GM12878 (cell line): Measurements from ENCODE around the gene SULT1C4. TPM values are rescaled to one million over a fixed set of nuclear protein-coding genes. Genes with fewer than 3 reads are reported as not detected.
A peak's percentile ranks its signal among the peaks of the same experiment; 100 is the strongest.

Experiments used
- ATAC-seq: fragments of 200-7000 bp; cut with Tn5 transposase; 3 replicates; pipeline ENCODE4 v1.9.1; 2020; ENCODE audit warnings: mild to moderate bottlenecking, moderate library complexity
- BruUV-seq: library from RNA; stranded (reverse); fragments of 400-500 nt; replicated peaks from 2 replicates; lab custom pipeline; 2021; lab: Mats Ljungman, UMichigan
- CTCF ChIA-PET: fragments of 300-600 bp; sonication (Branson Sonifier 250); formaldehyde crosslinking; extraction: SDS; loops from one replicate; lab custom pipeline; 2021; ENCODE audit warnings: inconsistent platforms; lab: Yijun Ruan, JAX
- POLR2A ChIA-PET: fragments of 350-600 bp; formaldehyde crosslinking; extraction: SDS; loops from one replicate; lab custom pipeline; 2021; ENCODE audit warnings: inconsistent platforms; lab: Charles Lee
- RAD21 ChIA-PET: fragments of 300-600 bp; sonication (Branson Sonifier 250); formaldehyde crosslinking; loops from one replicate; lab custom pipeline; 2023; ENCODE audit warnings: antibody characterized with exemption; ENCODE audit not compliant: unreplicated experiment; lab: Charles Lee
- SMC1A ChIA-PET: fragments of 300-600 bp; sonication (Branson Sonifier 250); formaldehyde crosslinking; loops from one replicate; lab custom pipeline; 2023; ENCODE audit not compliant: unreplicated experiment, uncharacterized antibody; lab: Charles Lee
- DNase-seq: peaks from one replicate; pipeline ENCODE4 v3.0.0-alpha.2; 2011; ENCODE audit warnings: low read depth, low spot score
- FAIRE-seq: peaks from 3 replicates; lab custom pipeline; 2011; peaks lifted over from hg19 to GRCh38; lab: Jason Lieb, UNC
- H2AFZ ChIP-seq: 2 replicates; pipeline ENCODE4 v1.6.0; 2011; ENCODE audit warnings: low read depth, low read length, control low read depth; ENCODE audit not compliant: control insufficient read depth
- H3K27ac ChIP-seq: 2 replicates; pipeline ENCODE4 v1.5.1; 2011; ENCODE audit warnings: control low read depth; ENCODE audit not compliant: control insufficient read depth, insufficient read depth
- H3K27me3 ChIP-seq, 2 experiments: replicated peaks in 1 of 2; 2 replicates each; pipeline versions ENCODE4 v1.6.0 to v1.6.1; 2011; ENCODE audit warnings: low read length in 1 of 2; ENCODE audit not compliant: control insufficient read depth in 2 of 2, insufficient read depth in 2 of 2
- H3K36me3 ChIP-seq, 2 experiments: 2 replicates each; pipeline ENCODE4 v1.5.1; 2011; ENCODE audit warnings: low read length in 1 of 2; ENCODE audit not compliant: control insufficient read depth in 2 of 2, insufficient read depth in 2 of 2
- H3K4me1 ChIP-seq: 2 replicates; pipeline ENCODE4 v1.6.1; 2011; ENCODE audit warnings: mild to moderate bottlenecking, low read length, moderate library complexity, mixed read lengths; ENCODE audit not compliant: control insufficient read depth, insufficient read depth
- H3K4me2 ChIP-seq: 2 replicates; pipeline ENCODE4 v1.6.0; 2011; ENCODE audit warnings: control low read depth; ENCODE audit not compliant: control insufficient read depth, insufficient read depth
- H3K4me3 ChIP-seq: fragments of 200-600 bp; sonication (generic); 2 replicates; pipeline ENCODE4 v1.5.1; 2016
- H3K79me2 ChIP-seq: 2 replicates; pipeline ENCODE4 v1.6.0; 2011; ENCODE audit warnings: low read length; ENCODE audit not compliant: control insufficient read depth, insufficient read depth
- H3K9ac ChIP-seq: 2 replicates; pipeline ENCODE4 v1.8.0; 2011; ENCODE audit warnings: low read length, control low read depth, mixed read lengths; ENCODE audit not compliant: control insufficient read depth, insufficient read depth
- H3K9me3 ChIP-seq: replicated peaks from 3 replicates; pipeline ENCODE4 v1.5.1; 2011; ENCODE audit warnings: mild to moderate bottlenecking, low read length; ENCODE audit not compliant: control insufficient read depth, insufficient read depth
- H4K20me1 ChIP-seq: 2 replicates; pipeline ENCODE4 v1.6.0; 2011; ENCODE audit not compliant: control insufficient read depth, insufficient read depth
- CEBPB ChIP-seq, 2 experiments: fragments of 150-350 bp in 1 of 2; IDR thresholded peaks; 2 replicates each; pipeline ENCODE4 v1.6.1; 2012 to 2014; ENCODE audit warnings: low read depth in 2 of 2, low read length in 2 of 2, borderline replicate concordance in 1 of 2, inconsistent platforms in 1 of 2
- E4F1 ChIP-seq: fragments of 450-650 bp; IDR thresholded peaks from 2 replicates; pipeline ENCODE4 v1.6.1; 2018; ENCODE audit warnings: borderline replicate concordance, mild to moderate bottlenecking; ENCODE audit not compliant: partially characterized antibody
- FOXK2 ChIP-seq: fragments of 450-650 bp; IDR thresholded peaks from 2 replicates; pipeline ENCODE4 v1.6.1; 2017; ENCODE audit warnings: mild to moderate bottlenecking, moderate library complexity
- JUNB ChIP-seq: IDR thresholded peaks from 2 replicates; pipeline ENCODE4 v1.6.1; 2016; ENCODE audit warnings: antibody characterized with exemption, mild to moderate bottlenecking
- RAD51 ChIP-seq: fragments of 450-650 bp; IDR thresholded peaks from 2 replicates; pipeline ENCODE4 v1.6.1; 2016; ENCODE audit warnings: moderate library complexity, mild to moderate bottlenecking, inconsistent platforms
- SMAD1 ChIP-seq: fragments of 450-650 bp; IDR thresholded peaks from 2 replicates; pipeline ENCODE4 v1.6.1; 2018; ENCODE audit warnings: mild to moderate bottlenecking, low read depth; ENCODE audit not compliant: partially characterized antibody
- SMC3 ChIP-seq: IDR thresholded peaks from 2 replicates; pipeline ENCODE4 v1.6.1; 2011; ENCODE audit warnings: low read length, improper control_type of control experiment, borderline replicate concordance
- SUZ12 ChIP-seq: fragments of 200-600 bp; sonication (generic); IDR thresholded peaks from one replicate; pipeline ENCODE4 v1.6.1; 2018; ENCODE audit warnings: antibody characterized with exemption, mild to moderate bottlenecking; ENCODE audit not compliant: unreplicated experiment
- WGBS: methylation state at CpG from one replicate; pipeline ENCODE4 v1.1.6; 2016; ENCODE audit warnings: low lambda C conversion rate; ENCODE audit not compliant: insufficient replicate concordance, insufficient coverage; ENCODE audit errors: missing lambda C conversion rate; 5-methylcytosine and 5-hydroxymethylcytosine counted together
- in situ Hi-C: fragments of 300-500 bp; cut with MboI; formaldehyde crosslinking; loops from 9 replicates; pipeline ENCODE4 v1.14.3; 2018; ENCODE audit warnings: mixed read lengths
- intact Hi-C: fragments of 100-400 bp; cut with micrococcal nuclease; formaldehyde crosslinking; loops from one replicate; pipeline ENCODE4 v1.14.2; 2022; ENCODE audit not compliant: unreplicated experiment
- polyA plus RNA-seq, 11 experiments: library from polyadenylated mRNA; depleted of rRNA in 4 of 11; unstranded in 6 of 11; stranded (reverse) in 5 of 11; fragments of >200 nt; fragmentation: Nextera tagmentation in 4 of 11; fragmentation: Illumina TruSeq in 1 of 11; extraction: Ambion mirVana in 4 of 11; extraction: Trizol in 1 of 11; gene quantifications; 1 replicate in 1 of 11; 2 replicates in 10 of 11; pipeline versions ENCODE4 v1.2.1 to v1.2.3, GENCODE V29; 2011 to 2016; ENCODE audit warnings: inconsistent platforms in 2 of 11, missing spikeins in 2 of 11, low read depth in 1 of 11
- total RNA-seq, 4 experiments: library from RNA; depleted of rRNA in 3 of 4; stranded (reverse); fragments of >200 nt in 3 of 4; fragmentation: Illumina TruSeq in 1 of 4; extraction: Trizol in 1 of 4; gene quantifications; 2 replicates each; pipeline versions ENCODE4 v1.2.1 to v1.2.3, GENCODE V29; 2013 to 2021
- TF ChIP-seq, protein P1 (sequence below): fragments of 450-650 bp; conservative IDR thresholded peaks from 2 replicates; pipeline ENCODE4 v1.6.1; 2017; ENCODE audit warnings: mild to moderate bottlenecking, moderate library complexity

SULT1C4 gene
- total and polyA plus RNA-seq, 10 of the 15 experiments (the other 5 are each of a cell fraction or from before 2014, with no cell fraction given): 0.04 TPM; not detected in 9

DNA sequence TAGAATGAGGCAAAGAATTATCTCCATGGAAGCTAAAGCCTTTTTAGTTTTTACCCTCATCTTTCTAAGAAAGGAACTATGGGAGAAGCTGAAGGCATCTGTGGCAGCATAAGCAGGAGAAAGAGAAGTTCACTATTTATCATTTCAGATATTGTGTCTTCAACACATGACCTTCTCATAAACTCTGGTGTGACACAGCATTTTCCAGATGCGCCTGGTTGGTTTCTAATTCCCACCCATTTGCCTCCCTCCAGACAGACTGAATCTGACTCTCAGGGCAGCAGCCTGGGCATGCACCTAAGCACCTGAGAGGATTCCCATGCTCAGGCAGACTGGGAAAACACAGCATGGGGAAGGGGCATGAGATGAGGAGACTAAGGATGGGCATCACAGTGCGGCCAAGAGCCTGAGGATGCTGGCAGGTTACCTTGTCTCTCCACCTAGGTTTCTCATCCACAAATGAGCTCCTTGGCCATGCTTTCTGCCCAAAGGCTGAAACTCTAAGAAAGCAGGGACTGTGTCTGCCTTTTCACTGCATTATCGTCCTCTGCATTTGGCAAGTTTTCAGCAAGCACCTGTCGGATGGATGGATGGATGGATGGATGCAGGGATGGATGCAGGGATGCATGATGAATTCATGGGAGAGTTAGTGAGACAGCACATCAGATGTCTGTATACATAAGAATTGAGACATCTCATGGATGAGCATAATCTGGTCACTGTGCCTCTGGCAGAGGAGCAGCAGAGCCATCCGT, 28.8 kb upstream of the SULT1C4 start:
- WGBS: 53% methylated on average over 5 of the region's 5 CpGs
- H3K9me3 ChIP-seq: no peaks in the 10 kb centered on the region
- no peak overlapping the region for H3K4me3 ChIP-seq
- peaks cover 0 to 7% of the 10 kb centered on the region in 2 experiments; a peak in 1 of 4 replicates for H3K27me3 ChIP-seq
- no peaks in the 10 kb centered on the region for H3K79me2 ChIP-seq
- H3K4me2 ChIP-seq: no peak overlapping the region
- intact Hi-C loops: no loop called here
- H3K4me1 ChIP-seq: no peaks in the 10 kb centered on the region
- ATAC-seq: peak; percentile 15; the same call in 1 of the 3 replicates
- H2AFZ ChIP-seq: no peak overlapping the region
- TF ChIP-seq SMC3: no peak
- H3K27ac ChIP-seq: no peak overlapping the region
- ChIA-PET RAD21 (no interaction called here), SMC1A (interaction anchor here (1.0 kb wide), 1 partner anchor 287 kb away, joined by 4 read pairs; no protein-coding TSS in a partner anchor), POLR2A (no interaction called here), CTCF (interaction anchor here (0.5 to 1.2 kb wide), 6 partner anchors 136 to 743 kb away, joined by 3 to 5 read pairs (median 3); no protein-coding TSS in a partner anchor)
- H3K36me3 ChIP-seq: no peaks in the 10 kb centered on the region
- in situ Hi-C loops: no loop called here
- no peak overlapping the region for H3K9ac ChIP-seq
- no peaks in the 10 kb centered on the region for H4K20me1 ChIP-seq
- BruUV-seq: no TSS peak
- FAIRE-seq: no peak
- DNase-seq: no peak

- 23% methylated on average over 2 of the region's 2 CpGs for WGBS
- ChIA-PET POLR2A (no interaction called here), SMC1A (interaction anchor here (1.0 kb wide), 1 partner anchor 287 kb away, joined by 4 read pairs; no protein-coding TSS in a partner anchor), CTCF (interaction anchor here (0.5 to 1.2 kb wide), 2 partner anchors 136 to 234 kb away, joined by 3 to 4 read pairs; no protein-coding TSS in a partner anchor), RAD21 (no interaction called here)
- TF ChIP-seq RAD51: no peak
- TF ChIP-seq, protein P1, sequence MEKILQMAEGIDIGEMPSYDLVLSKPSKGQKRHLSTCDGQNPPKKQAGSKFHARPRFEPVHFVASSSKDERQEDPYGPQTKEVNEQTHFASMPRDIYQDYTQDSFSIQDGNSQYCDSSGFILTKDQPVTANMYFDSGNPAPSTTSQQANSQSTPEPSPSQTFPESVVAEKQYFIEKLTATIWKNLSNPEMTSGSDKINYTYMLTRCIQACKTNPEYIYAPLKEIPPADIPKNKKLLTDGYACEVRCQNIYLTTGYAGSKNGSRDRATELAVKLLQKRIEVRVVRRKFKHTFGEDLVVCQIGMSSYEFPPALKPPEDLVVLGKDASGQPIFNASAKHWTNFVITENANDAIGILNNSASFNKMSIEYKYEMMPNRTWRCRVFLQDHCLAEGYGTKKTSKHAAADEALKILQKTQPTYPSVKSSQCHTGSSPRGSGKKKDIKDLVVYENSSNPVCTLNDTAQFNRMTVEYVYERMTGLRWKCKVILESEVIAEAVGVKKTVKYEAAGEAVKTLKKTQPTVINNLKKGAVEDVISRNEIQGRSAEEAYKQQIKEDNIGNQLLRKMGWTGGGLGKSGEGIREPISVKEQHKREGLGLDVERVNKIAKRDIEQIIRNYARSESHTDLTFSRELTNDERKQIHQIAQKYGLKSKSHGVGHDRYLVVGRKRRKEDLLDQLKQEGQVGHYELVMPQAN: no peak
- TF ChIP-seq CEBPB (IDR thresholded peaks at IDR 0.05; ENCODE audit: borderline replicate concordance in 1 of 2, low read depth in 2 of 2, low read length in 2 of 2): no peak
- TF ChIP-seq SMAD1: no peak
- no peak for TF ChIP-seq E4F1
- no peak for TF ChIP-seq FOXK2
- TF ChIP-seq SUZ12: no peak
- TF ChIP-seq JUNB: no peak
- FAIRE-seq (no peak), DNase-seq (no peak), ATAC-seq (no peak)
- Histone ChIP-seq H3K36me3 (no peaks in the 10 kb centered on the region), H2AFZ (no peak overlapping the region), H3K9ac (no peak overlapping the region), H3K27me3 (peaks cover 0 to 7% of the 10 kb centered on the region in 2 experiments; a peak in 1 of 4 replicates), H3K4me2 (no peak overlapping the region), H3K27ac (no peak overlapping the region), H4K20me1 (no peaks in the 10 kb centered on the region), H3K79me2 (no peaks in the 10 kb centered on the region), H3K4me3 (no peak overlapping the region), H3K9me3 (no peaks in the 10 kb centered on the region), H3K4me1 (no peaks in the 10 kb centered on the region)
- no TSS peak for BruUV-seq
- in situ Hi-C loops (no loop called here), intact Hi-C loops (no loop called here)
These were observed 28.2 kb upstream of the SULT1C4 start for GRCh38 chr2:108349571-108349928.
